Stimulated activated CD8-positive, alpha-beta memory T cell treated with anti-CD3 and anti-CD28 coated beads, Interleukin-15, amount 100 ng/mL, for 48 hours (primary cell): ENCODE data around the gene NF1.
"Not testable (repeated sequence)": the region's sequence is repeated elsewhere in the genome, so short reads cannot be mapped to it uniquely, and the experiment has no call there.

Experiments
- DNase-seq, 2 donors: peaks; one replicate each; pipeline ENCODE4 v3.0.0-alpha.2; 2020; ENCODE audit warnings: low read depth in 2 of 2

NF1 gene

DNA sequence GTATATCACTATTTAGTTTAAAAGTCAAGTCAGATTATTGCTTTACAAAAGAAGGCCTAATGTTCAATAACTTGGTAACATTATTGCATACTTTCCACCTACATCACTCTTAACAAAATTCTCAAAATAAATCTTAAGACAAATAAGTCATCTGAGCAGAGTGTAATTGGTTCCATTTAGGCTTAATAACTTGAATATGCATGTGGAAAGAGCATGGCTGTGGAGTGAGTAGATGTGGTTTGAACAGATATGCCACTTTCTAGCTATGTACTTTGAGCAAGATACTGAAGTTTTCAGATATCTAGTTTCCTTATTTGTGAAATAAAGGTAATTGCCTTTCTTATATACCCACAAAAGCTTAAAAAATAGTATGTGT lies 233.4 kb downstream of the NF1 start:
- no peak for DNase-seq

DNA sequence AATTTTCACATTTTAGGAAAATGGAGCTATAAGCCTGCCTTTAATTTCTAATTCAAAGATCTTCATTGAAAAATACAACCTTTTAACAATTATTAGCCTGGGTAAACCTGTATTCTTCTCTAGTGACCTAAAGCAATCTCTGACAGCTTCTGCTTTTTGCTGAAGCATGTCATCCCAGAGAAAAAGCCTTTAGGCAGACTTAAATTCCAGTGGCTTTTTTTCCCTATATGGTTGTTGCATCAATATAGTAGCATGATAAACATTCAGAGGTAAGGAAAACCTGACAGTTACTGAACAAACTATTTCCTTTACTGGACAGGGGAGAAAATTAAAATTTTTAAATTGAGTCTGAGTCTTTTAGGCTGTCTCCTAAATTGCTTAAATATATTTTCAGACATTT lies 234.4 kb downstream of the NF1 start:
- DNase-seq, result no peak

DNA sequence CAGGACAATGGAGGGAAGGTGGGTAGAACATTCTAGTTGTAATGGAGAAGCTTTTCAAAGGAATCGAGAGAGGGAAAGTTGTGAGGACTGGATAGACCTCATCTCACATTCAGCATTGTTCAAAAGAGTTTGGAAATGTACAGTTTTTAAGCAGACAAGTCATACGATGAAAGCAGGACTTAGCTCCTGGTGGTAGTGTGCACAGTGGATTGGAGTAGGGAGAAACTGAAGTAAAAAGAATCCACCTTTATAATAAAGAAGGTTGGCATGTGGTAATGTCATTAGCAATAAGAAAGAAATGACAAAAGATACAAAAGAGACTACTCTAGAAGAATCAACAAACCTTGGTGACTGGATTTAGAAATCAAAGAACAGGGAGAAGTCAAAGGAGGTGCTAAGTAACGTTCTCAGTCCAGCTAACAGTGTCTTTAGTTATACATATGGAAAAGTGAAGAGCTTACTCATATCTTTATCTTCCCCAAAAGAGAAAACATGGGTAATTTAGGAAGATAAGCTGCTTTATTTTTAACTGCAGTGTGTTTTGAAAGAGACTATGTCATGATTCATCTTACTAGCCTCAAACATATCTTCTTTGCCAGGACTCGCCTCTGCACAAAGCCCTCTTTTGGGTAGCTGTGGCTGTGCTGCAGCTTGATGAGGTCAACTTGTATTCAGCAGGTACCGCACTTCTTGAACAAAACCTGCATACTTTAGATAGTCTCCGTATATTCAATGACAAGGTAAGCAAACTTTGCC lies 245.3 kb downstream of the NF1 start:
- no peak for DNase-seq

DNA sequence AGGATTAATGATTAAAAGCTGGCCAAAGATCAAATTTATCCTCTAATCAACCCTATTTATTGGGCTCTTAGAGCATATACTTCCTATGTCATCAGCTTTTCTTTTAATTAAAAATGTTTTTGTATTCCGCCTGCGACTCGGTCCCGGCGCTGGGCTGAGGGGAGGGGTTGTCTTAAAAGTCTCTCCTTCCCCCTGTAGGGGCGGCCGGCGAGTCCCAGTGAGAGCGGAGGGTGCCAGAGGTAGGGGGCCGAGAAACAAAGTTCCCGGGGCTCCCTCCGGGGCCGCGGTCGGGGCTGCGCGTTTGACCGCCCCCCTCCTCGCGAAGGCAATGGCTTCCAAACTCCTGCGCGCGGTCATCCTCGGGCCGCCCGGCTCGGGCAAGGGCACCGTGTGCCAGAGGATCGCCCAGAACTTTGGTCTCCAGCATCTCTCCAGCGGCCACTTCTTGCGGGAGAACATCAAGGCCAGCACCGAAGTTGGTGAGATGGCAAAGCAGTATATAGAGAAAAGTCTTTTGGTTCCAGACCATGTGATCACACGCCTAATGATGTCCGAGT lies 250.5 kb downstream of the NF1 start:
- DNase-seq, result not testable (repeated sequence)

DNA sequence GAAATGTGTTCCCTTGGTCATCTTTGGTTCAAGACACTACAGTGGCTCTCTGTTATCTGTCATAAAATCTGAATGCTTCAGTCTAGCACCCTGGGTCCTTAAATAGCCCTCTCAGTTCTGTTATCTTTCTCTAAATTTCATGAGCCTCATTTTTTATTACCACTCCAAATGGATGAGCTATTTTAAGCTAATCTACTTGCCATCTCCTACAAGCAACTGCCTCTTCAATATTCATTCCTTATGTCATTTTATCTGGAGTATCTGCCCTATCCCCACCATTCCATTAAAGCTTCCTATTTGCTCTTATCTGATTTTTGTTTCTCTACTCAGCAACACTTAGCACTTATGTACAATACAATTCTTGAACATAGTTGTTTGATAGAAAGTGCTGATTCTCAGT lies 254.7 kb downstream of the NF1 start:
- DNase-seq, result no peak

DNA sequence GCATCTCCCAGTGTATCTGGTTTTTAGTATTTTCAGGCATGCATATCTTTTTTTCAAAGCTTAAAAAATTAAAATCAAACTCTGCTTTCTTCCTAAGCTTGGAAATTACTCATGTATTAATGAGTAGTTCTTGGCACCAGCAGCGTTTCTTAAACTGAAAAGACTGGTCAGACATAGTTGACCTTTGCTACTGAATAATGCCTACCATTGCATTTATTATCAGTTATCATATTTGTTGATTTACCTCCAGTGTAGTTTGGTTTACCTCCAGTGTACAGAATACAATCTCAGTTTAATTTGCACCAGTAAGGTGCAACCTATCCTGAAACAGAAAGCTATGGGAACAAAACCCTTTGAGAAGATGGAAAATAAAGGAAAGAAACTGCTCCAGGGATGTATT lies 261.2 kb downstream of the NF1 start:
- no peak for DNase-seq

DNA sequence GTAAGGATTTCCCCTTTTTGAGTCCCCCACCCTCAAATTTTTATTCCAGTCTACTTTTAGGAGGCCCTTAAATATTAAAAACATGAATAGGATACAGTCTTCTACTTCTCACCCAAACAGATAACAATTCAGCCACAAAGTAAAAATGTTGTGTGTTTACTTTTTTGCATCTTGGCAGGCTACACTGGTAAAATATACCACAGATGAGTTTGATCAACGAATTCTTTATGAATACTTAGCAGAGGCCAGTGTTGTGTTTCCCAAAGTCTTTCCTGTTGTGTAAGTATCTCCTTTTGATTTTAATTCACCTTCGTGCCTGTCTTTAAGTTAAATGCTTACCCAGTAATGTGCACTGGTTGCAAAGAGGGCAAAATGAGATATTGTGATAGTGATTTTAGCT lies 262.3 kb downstream of the NF1 start:
- DNase-seq, result no peak

DNA sequence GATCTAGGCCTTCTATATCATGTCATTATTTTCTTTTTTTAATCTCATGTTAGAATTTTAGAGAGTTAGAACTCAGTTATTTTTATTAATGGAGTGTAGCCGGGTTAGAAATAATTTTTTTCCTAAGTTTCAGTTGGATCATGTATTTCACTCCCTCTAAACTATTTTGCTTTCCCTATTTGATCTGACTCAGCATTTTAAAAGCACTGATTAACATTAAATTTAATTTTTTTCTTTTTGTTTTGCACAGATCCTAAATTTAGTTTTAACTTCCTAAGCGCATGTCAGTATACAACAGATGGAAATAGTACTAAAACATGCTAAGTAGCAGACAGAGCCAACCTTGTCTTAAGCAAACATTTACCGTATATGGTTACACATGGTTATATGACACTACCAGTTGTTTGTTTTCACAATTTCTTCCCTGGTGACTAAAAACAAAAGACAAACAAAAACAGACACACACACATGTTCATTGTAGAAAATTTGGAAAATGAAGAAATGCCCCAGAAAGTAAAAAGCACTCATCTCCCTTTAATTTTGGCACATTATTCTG lies 263.1 kb downstream of the NF1 start:
- DNase-seq, result no peak

DNA sequence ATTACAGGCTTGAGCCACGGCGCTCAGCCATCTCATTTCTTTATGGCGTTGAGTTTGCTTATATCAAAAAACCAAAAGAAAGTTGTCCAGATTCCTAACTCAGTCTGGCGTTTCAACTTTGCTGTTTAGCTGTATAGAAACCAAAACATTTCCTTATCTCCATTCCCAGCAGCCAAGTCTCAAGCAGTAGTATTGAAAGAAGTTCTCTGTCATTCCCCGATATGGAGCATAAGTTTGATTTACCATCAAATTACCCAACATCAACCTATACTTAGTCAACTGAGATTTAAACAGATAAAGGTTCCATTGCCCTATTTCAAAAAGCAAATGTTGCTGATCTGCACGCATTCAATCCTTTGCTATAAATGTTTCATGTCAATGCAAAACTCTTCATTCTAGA lies 269.2 kb downstream of the NF1 start:
- DNase-seq, result no peak

DNA sequence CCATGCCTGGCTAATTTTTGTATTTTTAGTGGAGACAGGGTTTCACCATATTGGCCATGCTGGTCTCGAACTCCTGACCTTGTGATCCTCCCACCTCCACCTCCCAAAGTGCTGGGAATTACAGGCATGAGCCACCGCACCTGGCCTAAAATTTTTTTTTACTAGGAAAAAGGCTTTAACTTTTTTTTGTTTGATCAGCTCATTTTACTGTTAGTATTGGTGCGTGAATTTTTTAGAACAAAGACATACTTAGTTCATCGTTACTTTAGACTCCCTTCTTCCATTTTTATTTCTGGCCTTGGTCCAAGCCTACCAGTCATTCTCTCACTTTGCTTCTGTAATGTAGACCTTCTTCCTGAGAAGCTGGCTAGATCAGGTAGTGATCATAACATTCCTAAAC lies 271.3 kb downstream of the NF1 start:
- DNase-seq, result no peak

DNA sequence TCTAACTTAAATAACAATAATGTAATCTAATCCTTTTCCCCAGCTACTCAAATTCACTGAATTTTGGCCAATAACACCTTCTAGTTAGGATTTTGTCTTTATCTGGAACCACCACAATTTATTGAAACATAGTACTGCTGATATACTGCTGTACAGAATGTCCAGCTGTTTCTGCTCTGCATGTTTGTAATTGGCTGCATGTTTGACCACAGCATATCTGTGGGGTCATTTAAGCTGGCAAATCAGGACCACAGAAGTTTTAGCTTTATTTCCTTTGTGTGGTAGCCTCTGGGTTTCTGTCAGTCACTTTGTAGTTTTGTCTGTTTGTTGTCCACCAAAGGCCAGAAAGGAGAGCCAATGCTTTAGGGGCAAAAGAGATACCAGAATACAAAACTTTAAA lies 274.5 kb downstream of the NF1 start:
- no peak for DNase-seq

DNA sequence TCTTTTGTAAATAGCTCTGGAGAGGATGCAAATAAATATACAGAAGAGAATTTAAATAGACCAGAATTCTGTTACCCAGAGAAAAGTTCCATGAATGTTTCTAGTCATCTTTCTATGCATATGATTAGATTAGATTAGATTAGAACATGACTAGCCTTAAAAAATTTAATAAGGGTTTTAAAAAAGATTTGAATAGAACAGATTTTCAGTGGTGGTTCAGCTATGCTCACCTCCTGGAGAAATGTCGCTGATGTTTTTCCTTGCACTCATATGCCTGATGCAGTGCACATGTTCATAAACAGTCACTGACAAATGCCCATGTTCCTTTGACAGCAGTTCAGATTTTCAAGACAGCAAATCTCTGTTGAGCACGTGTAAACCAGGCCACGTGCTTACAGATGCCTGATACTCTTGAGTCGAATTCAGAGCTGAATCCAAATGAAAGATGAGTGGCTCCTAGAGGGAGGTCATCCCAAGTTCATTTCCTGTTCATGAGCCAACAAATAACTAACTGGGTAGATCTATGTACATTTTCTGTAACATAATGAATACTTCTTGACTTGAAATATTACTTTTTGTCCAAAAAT lies 276.8 kb downstream of the NF1 start:
- DNase-seq, result no peak

DNA sequence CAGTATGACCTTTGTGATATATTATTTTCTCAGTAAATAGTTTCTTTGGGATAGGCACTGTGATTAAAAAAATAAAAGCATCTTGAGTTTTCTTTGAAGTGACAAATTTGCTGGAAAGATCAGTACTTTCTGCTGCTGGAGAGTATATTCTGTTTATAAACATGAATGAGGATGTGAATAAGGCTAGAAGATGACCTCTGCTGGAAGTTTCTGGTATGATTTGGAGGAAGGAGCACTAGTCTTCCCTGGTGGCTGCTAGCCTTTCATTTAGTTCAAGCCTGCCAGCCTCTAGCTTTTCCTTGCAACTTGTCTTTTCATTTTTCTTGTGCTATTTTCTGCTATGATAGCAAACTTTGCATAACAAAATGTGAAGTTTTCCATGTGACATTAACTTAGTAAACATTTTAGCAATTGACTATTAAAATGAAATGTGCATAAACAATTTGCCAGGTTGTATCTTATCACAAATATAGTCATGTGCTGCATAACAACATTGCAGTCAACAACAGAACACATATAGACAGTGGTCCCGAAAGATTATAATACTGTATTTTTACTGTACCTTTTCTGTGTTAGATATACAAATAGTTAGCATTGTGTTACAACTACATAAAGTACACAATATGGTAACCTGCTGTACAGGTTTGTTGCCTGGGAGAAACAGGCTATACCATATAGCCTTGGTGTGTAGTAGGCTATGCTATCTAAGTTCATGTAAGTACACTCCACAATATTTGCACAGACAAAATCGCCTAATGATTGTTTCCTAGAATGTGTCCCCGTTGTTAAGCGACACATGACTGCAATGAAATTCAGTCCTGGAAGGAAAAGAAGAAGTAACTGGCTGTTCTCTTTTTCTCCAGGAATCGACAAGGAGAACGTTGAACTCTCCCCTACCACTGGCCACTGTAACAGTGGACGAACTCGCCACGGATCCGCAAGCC lies 278.6 kb downstream of the NF1 start:
- no peak for DNase-seq

DNA sequence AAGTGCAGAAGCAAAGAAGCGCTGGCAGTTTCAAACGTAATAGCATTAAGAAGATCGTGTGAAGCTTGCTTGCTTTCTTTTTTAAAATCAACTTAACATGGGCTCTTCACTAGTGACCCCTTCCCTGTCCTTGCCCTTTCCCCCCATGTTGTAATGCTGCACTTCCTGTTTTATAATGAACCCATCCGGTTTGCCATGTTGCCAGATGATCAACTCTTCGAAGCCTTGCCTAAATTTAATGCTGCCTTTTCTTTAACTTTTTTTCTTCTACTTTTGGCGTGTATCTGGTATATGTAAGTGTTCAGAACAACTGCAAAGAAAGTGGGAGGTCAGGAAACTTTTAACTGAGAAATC lies 279.3 kb downstream of the NF1 start:
- no peak for DNase-seq

DNA sequence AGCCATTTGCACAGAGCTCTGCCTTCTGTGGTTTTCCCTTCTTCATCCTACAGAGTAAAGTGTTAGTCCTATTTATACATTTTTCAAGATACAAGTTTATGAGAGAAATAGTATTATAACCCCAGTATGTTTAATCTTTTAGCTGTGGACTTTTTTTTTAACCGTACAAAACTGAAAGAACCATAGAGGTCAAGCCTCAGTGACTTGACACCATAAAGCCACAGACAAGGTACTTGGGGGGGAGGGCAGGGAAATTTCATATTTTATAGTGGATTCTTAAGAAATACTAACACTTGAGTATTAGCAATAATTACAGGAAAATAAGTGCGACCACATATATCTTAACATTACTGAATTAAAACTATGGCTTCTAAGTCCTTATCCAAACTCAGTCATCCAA lies 279.7 kb downstream of the NF1 start:
- no peak for DNase-seq

DNA sequence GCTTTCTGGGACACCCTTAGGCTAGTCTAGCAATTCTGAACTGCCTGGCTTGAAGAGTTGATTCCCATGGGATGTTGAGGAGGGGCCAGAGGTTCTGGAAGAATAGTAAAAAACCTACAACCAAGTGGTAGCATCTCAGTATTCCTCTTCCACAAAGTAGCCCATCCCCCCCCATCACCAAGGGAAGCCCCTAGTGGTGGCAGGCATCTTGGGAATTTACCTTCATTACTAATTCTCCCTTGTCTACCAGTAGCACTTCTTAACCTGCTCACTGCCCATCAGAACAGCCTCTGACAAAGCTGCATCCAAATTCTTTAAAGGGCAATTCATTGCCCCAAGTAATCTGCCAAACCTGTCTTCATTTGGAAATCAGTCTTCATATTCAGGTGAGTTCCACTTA lies 283.9 kb downstream of the NF1 start:
- no peak for DNase-seq

DNA sequence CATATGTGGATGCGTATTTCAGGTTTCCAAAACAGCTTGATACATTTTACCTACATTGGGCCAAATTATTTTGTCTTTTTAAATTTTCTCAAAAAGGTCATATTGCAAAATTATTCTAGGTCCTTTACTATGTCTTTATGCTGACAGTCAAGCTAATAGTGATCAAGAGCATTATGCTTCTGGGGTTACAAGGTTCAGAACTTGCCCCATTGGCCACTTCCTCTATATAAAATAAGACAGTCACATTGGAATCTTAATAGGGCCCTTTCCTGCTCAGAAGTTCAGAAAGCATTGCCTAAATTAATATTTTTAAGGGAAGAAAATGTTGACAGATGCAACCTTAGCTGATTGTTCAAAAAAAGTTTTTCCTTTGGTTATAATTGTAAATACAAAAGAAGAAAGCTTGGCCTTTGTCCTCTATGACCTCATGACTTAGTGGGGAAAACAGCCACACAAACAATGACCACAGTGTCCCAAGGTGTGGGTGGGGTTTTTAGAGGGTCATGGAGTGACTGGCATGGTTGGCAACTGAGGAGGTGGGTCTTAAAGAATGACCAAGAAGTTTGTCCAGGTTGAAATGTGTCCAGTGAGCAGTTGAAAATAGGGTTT lies 284.9 kb downstream of the NF1 start:
- DNase-seq, result no peak

DNA sequence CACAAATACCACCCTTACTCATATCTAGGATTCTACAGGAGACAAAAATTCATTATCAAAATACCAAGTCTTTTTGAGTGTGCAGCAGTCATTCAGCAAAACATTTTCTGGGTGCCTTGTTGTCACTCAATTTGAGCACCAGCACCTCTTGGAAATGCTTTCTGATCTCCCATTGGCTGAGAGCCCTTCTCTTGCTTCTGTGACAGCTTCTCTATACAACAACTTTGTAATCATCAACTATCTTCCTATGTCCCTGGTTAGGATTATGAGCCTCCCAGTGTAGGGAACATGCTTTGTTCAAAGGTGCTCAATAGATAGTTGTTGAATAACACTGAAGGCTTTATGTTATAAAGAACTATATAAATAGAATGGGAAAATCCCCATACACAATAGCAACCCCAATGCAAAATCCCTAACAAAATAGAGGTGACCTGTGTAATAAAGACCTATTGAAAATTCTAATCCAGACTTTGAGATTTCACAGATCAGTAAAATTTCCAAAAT lies 286.4 kb downstream of the NF1 start:
- DNase-seq, result no peak

DNA sequence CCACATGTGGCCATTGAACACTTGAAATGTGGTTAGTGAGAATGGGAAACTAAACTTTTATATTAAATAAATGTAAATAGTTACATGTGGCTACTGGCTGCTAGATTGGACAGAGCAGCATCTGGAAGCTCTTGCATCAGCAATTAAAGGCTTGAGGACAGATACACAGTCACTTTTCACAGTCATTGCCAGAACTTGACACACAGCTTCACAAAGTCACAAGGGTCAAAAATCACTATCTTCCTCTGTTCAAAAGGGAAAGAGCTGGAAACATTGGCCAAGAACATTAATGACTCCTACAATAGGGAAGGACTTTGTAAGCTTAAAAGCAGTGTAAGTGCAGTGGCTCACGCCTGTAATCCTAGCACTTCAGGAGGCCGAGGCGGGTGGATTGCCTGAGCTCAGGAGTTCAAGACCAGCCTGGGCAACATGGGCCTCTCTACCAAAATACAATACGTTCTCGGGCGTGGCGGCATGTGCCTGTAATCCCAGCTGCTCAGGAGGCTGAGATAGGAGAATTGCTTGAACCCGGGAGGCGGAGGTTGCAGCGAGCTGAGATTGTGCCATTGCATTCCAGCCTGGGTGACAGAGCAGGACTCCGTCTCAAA lies 288.0 kb downstream of the NF1 start:
- not testable (repeated sequence) for DNase-seq

DNA sequence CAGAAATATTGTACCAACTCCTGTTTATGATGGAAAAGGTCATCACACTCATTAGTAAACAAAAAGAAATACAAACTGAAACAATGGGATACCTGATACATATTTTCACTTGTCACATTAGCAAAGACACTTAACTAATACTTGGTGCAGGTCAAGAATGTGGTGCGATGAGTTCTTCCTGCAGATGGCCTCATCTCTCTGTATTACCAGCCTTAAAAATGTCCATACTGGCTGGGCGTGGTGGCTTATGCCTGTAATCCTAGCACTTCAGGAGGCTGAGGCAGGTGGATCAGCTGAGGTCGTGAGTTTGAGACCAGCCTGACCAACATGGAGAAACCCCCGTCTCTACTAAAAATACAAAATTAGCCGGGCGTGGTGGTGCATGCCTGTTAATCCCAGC lies 288.7 kb downstream of the NF1 start:
- not testable (repeated sequence) for DNase-seq
